Erythroblast (primary cell): Measurements from ENCODE around the gene PADI2.
A peak's percentile ranks its signal among the peaks of the same experiment; 100 is the strongest.
"Not testable (repeated sequence)": the region's sequence is repeated elsewhere in the genome, so short reads cannot be mapped to it uniquely, and the experiment has no call there.

Experiments used
- DNase-seq, 2 experiments: peaks; one replicate each; lab custom pipeline; 2025; lab: John Stamatoyannopoulos, UW
- GATA1 ChIP-seq: IDR thresholded peaks from 2 replicates; pipeline ENCODE4 v1.6.1; 2011; ENCODE audit warnings: low read depth, mild to moderate bottlenecking, control low read depth, low read length, moderate library complexity
- POLR2A ChIP-seq: IDR thresholded peaks from 2 replicates; pipeline ENCODE4 v1.6.1; 2011; ENCODE audit warnings: mild to moderate bottlenecking, low read length

The PADI2 gene

DNA sequence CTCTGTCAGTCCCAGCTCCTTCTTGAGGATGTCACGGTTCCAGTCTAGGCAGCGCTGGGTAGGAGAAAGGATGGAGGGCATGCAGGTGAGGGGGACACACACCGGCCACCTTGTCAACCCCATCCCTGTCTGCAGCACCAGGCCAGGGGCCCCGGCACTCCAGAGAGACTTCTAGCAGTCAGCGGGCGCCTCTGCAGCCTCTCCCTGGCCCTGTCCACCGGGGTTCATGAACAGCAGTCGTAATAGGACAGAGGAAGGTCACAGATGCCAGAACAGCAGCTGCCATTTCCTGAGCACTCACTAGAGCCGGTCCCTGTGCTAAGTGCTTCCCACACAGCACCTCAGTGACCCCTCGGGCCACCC, 49.1 kb downstream of the PADI2 start:
- TF ChIP-seq GATA1 (no peak), POLR2A (no peak)
- no peak for DNase-seq

DNA sequence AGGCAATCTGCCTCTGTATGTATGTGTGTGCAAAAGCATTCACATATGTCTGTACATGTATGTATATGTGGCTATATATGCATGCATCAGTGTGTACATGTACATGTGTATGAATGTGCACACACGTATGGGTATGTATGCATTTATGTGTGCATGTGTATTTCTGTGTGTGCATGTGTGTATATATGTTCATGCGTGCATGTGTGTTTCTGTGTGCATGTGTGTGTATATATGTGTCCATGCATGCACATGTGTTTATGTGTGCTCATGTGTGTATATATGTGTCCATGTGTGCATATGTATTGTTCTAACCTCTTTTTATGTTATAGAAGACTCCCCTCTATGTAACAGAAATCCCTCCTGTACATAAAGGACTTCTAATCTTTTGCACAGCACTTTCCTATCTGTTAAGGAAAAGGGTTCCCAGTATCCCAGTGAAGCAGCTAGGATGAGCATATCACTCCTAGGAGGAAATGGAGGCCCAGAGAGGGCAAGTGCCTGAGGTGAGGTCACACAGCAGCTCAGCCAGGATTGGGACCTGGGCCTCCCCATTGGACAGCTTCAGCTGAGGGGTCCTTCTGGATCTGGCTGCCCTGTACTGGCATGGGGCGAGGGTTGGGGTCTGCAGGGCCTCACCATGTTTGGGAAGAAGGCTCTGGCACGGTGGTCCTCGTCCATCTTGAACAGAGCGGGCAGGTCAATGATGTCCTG, 49.6 kb downstream of the PADI2 start:
- DNase-seq = no peak

DNA sequence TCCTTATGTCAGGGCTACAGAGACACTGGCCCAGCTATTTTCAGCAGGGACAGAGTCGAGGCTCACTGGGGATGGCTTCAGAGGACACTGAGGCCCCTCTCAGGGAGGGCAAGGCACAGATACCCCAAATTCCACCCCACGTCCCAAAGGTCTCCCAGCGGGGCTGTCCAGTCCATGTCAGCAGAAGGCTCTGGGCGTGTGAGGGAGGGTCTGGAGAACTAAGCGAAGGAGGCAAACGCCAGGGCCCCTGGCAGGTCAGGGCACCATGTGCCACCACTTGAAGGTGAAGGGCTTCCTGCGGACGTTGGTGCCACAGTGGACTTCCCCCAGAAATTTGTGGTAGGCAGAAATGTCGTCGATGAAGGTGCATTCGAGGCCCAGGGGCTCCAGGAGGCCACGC, 50.5 kb downstream of the PADI2 start:
- no peak for TF ChIP-seq POLR2A
- DNase-seq = no peak

More for the DNA sequence above, 49.6 kb downstream of the PADI2 start:
- TF ChIP-seq POLR2A (no peak), GATA1 (no peak)

DNA sequence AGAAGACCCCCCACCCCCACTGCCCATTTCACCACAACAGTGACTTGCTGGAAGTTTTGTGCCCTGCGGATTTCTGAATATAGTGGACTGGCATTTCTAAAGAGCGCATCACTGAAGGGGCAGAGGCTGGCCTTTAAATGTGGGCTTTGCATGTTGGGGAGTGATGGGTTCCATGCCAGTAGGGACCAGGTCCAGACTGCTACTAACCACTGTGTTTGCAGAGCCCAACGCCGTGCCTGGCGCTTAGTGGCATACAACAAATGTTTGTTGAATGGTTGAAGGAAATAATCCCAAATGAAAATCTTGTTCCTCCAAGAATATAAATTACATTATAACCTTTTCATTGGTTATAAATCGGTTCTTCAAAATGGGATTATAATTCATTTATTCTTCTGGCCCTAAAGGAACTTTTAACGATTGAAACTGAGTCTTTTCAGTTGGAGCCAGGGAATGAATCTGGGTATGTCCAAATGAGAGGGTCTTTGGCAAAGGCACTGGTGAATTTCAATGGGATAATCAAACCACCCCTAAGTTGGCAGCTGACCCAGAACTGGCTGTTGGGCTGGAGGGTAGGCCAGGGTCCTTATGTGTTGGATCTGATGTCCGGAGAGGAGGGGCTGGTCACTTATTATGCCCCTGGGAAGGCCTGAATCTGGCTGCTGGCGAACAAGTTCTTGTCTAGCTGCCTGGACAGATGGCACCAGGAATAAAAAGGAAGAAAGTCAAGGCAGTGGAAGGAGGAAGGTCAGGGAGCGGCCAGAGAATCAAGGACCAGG, 51.6 kb downstream of the PADI2 start:
- no peak for DNase-seq
- TF ChIP-seq POLR2A (no peak), GATA1 (no peak)

DNA sequence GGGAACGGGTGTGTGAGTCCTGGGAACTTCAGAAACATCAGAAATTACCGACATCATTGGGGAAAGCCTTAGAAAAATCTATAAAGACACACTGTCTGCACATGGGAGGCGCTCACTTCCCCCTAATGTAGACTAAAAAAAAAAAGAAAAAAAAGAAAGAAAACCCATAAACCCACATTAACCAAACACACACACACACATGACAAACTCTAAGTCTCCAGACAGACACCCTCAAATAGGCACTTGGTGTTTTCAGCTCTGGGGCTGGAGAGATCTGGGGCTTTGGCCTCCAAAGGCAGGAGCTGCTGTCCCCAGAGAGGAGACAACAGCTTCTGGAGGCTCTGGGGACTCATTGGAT, 52.2 kb downstream of the PADI2 start:
- TF ChIP-seq POLR2A (no peak), GATA1 (no peak)
- DNase-seq = no peak

DNA sequence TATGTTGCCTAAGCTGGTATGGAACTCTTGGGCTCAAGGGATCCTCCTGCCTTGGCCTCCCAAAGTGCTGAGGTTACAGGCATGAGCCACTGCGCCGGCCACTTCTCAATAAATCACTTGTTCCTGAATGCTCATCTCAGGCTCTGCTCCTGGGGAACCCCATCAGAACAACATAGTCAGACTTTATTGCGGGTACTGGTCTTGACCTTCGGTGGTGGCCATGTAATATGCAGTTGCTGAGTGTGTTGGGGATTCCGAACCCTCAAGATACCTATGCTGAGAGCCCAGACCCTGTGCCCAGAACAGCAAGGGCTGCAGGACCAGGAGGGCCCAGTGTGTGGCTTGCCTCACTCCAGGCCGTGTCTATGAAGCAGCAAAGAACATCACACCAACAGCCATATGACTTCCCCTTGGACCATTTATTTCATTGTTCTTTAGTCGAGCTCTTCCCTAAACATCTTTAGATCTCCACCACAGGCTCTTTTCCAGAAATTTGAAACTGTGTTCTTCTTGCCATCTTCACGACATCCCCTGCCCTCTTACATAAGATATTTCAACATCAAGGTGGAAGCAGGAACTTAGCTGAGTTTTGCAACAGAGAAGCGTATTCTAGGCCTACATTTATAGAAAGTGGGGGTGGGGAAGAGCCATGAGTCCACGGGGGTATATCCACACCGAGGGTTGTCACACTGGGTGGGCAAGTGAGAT, 52.7 kb downstream of the PADI2 start:
- no peak for TF ChIP-seq POLR2A
- no peak for TF ChIP-seq GATA1
- no peak for DNase-seq

DNA sequence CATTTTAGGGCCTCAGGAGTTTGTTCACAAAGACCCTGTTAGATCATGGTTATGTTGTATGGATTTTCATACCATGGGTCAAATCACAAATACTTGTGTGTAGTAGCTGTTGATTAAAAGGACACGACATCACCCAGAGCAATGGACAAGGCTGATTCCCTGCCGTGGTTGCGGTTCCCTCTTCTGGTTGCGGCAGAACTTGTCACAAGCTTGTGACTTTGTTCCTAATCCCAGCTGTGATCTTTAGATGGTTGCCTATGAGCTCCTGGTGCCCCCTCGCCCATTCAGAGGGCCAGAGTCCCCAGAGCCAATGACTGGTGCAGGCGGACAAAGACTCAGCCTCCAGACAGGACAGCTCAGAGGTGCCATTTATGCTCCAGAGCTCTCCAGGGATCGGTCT, 53.6 kb downstream of the PADI2 start:
- TF ChIP-seq POLR2A (no peak), GATA1 (no peak)
- no peak for DNase-seq

DNA sequence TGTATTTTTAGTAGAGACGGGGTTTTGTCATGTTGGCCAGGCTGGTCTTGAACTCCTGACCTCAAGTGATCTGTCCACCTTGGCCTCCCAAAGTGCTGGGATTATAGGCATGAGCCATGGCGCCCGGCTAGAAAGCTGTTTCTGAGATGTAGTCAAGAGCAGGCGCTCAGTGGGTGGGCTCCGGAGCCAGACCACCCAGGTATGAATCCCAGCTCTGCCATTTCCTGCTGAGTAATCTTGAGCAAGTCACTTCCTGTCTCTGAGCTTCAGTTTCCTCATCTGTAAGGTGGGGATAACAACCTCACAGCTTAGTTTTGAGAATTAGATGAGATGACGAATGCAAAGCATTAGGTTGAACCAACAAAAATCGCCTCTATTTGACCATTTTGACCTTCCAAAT, 56.5 kb downstream of the PADI2 start:
- not testable (repeated sequence) for DNase-seq

DNA sequence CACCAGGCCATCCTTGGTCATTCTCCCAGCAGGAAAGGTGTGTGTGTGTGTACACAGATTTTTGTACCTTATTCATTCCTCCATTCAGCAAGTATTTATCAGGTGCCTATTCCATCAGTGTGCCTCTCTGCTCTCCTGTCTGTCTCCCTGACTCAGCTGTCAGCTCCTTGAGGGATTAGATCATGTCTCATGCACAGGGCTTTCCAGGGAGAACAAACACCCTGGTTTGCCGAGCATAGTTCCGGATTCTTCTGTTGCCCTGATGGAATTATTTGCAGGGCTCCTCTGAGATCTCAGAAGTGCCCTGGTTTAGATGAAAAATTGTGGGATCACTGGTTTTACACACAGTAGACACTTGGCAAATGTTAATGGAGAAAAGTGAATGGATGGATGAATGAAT, 57.4 kb downstream of the PADI2 start:
- DNase-seq = no peak
- TF ChIP-seq GATA1 (no peak), POLR2A (no peak)

DNA sequence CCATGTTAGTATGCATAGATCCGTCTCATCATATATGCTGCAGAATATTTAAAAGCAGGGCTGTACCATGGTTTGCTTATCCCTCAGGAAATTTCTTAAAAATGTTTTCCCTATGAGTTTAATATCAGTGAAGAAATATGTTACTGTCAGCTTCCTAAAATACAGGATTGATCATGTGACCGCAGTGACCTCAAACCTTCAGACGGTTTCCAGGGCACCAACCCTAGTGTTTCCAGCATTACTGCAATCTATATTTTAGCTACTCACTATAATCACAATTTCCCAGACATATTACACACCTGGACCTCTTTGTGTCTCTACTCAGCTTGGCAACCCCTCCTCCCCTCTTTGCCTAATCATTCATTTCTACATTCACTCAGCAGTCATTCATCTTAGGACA, 57.8 kb downstream of the PADI2 start:
- DNase-seq = no peak

DNA sequence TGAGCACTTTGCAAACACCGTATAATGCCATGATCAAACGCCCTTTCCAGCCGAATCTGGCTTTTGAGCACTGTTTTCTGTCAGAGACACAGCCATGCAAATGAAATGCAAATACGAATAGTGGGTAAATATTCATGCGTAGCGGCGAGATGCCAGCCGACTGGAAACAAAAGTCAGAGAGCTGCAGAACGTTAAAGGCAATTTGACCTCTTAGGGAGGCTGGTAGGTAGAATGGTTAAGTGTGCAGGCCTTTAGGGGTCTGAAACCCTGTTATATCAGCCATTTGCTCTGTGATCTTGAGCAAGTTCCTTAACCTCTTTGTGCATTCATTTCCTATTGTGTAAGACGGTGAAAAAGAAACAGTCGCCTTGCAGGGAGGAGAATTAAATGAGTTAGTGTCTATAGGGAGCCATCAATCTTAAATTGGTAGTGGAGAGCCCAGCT, 58.9 kb downstream of the PADI2 start:
- no peak for DNase-seq
- no peak for TF ChIP-seq GATA1
- TF ChIP-seq POLR2A = no peak

More for the DNA sequence above, 57.8 kb downstream of the PADI2 start:
- TF ChIP-seq POLR2A (no peak), GATA1 (no peak)

DNA sequence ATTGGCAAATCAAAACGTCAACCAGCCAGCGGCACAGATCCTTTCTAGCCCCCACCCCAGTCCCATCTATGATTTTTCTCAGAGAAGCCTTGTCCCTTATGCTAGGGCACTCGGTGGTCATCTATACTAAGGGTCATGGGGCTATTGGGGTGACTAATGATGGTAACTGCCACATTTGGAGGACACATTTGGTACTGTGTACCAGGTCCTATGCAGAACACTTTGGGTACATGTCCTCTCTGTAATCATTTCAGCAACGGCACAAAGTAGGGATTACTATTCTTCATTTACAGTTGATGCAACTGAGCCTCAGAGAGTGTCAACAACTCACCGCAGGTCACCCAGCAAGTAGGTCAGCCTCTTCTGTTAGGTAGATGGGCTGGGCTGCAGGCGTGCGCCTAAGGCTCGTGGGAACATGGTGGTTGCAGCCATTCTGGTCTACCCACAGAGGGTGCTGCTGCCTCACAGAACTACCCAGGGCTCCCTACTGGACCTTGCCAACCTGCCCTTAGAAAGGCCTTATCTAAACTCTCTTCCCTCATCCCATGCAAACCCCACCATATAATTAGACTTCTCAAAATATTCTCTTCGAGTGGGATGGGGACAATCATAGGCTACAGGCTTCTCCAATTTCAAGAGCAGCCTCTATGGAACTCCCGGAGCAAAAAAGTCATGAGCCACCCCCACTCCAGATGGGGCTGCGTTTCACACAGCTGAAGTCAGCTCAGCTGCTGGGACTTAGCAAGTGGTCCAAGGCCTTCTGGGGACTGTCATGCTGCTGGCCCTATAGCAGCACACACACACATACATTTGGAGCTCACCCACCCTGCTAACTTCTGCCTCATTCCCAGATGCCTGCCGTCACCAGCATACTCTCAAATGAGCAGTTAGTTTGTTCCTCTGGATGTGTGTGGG, 59.6 kb downstream of the PADI2 start:
- DNase-seq = peak; percentile 45 to 60
- no peak for TF ChIP-seq GATA1
- no peak for TF ChIP-seq POLR2A

DNA sequence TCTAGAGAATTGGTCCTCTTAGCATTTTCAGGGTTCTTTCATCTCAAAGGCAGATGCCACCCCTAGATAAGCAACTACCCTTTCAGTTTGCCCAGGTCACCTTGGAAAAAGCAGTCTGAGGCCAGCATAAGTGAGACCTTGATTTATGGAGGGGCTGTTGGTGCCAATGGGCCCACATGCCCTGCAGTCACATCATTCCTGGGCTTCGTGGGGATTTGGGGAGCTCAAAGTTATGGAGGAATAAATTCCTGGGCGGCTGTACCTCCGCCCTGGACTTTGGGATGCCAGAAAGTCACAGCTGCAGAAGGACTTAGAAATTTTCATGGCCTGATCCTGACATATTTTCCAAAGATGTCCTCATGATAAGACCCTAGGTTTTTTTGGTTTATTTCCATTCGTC, 62.7 kb downstream of the PADI2 start:
- no peak for TF ChIP-seq GATA1
- no peak for TF ChIP-seq POLR2A
- no peak for DNase-seq

DNA sequence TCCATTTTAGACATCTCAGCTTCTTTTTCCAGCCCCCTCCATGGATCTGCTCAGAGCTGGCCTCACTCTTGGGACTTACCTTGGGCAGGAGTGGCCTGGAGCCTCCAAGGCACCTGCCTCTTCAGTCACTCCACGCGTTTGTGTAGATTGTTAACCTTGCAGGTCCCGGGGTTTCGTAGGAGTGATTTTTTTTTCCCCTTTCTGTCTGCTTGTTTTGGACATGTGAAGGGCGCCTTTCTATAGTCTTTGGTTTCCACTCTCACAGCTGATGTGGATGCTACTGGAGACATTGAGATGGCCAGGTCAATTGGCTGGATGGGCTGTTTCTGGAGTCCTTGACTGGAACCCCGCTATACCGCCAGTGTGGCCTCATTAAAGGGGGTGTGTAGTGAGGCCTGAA, 63.5 kb downstream of the PADI2 start:
- TF ChIP-seq POLR2A (no peak), GATA1 (no peak)
- DNase-seq = no peak
